Measurements from ENCODE around the gene MRPL23.

MRPL23 gene

DNA sequence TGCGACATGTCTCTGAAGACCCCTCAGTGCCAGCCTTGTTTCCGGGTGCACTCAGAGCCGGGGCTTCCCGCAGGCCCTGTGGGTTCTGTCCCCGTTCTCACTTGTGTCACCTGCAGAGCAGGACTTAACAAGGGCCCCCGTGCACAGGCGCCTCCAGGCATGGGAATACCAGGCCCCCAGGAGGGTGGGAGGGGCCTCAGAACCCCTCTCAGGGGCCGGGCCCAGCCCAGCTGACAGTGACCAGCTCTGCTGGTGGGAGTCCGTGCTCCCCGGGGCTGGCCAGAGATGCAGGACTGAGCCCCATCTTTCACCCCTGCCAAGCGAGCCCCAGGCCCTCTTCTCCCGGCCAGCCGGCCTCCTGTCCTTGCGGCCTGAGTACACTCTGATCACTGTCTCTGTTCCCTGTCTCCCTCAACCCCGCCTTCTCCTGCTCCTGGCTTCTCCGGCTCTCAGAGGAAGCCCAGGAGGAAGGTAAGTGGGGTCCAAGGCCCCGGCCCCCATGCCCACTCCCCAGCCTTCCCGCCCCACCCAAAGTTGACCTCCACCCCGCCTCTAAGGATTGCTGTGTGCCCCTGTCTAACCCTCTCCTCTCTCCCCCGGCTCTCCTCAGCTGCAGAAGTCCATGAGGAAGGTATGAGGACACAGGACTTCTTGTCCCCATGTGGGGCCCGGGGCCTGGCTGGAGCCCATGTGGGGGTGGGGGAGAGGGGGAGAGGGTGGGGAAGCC lies 22.3 kb upstream of the MRPL23 start:
- no peak for TF ChIP-seq EZH2phosphoT487 (IDR thresholded peaks at IDR 0.05; ENCODE audit: borderline replicate concordance)
- TF ChIP-seq, protein P1, sequence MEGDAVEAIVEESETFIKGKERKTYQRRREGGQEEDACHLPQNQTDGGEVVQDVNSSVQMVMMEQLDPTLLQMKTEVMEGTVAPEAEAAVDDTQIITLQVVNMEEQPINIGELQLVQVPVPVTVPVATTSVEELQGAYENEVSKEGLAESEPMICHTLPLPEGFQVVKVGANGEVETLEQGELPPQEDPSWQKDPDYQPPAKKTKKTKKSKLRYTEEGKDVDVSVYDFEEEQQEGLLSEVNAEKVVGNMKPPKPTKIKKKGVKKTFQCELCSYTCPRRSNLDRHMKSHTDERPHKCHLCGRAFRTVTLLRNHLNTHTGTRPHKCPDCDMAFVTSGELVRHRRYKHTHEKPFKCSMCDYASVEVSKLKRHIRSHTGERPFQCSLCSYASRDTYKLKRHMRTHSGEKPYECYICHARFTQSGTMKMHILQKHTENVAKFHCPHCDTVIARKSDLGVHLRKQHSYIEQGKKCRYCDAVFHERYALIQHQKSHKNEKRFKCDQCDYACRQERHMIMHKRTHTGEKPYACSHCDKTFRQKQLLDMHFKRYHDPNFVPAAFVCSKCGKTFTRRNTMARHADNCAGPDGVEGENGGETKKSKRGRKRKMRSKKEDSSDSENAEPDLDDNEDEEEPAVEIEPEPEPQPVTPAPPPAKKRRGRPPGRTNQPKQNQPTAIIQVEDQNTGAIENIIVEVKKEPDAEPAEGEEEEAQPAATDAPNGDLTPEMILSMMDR (conservative IDR thresholded peaks at IDR 0.05; ENCODE audit: low read length): no peak

DNA sequence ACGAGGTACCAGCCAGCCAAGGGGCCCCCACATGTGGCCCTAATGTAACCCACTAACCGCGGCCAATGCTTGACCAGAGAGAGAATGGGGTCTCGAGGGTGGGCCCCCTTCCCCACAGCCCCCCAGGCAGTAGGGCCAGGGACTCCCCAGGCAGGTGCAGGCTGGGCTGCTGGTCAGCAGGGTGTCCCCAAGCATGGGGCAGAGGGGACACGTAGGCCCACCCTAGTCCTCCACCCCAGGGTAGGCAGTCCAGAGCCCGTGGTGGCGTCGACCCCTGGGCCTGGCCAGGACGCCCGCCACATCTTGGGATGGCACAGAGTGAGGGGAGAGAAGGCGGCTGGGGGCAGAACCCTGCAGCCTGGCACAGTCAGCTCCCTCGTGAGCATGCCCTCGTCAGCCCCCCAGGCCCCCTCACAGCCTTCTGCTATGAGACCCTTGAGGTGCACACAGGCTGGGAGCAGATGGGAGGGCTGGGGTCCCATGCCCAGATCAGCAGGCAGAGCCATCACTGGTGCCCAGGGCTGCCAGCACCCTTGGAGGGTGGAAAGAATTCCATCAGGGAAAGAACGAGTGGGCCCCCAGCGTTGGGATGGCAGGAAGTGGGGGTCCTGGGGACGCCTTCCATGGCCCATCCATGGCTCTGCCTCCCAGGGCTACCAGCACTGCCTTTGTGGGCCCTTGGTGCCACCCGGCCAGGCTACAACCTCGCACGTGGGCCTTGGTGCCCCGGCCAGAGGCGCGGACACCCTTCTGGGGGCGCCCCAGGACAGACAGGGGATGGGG lies 21.6 kb upstream of the MRPL23 start:
- Histone ChIP-seq H3K9me2 (replicated peaks; ENCODE audit: low read depth, low read length) (no peaks in the 10 kb centered on the region), H3K4me1 (ENCODE audit: insufficient read depth, low read length, poor library complexity, severe bottlenecking) (peaks cover 5% of the 10 kb centered on the region), H3K4me3 (ENCODE audit: low read length, poor library complexity, severe bottlenecking) (no peak overlapping the region), H3K36me3 (ENCODE audit: insufficient read depth, low read length) (no peaks in the 10 kb centered on the region), H3K9ac (ENCODE audit: low read depth, low read length, poor library complexity, severe bottlenecking) (no peak overlapping the region), H2AFZ (ENCODE audit: low read length) (no peak overlapping the region), H3K79me2 (ENCODE audit: insufficient read depth, low read length) (no peaks in the 10 kb centered on the region), H3K27me3 (ENCODE audit: insufficient read depth, low read length, poor library complexity, severe bottlenecking) (no peaks in the 10 kb centered on the region), H3K4me2 (ENCODE audit: low read depth, low read length, poor library complexity, severe bottlenecking) (no peak overlapping the region), H3K9me3 (ENCODE audit: insufficient read depth, low read depth, low read length) (no peaks in the 10 kb centered on the region), H3F3A (ENCODE audit: low read depth) (no peaks in the 10 kb centered on the region), H4K20me1 (ENCODE audit: insufficient read depth, low read length, poor library complexity, severe bottlenecking) (no peaks in the 10 kb centered on the region)
- no peak for TF ChIP-seq EZH2phosphoT487 (IDR thresholded peaks at IDR 0.05; ENCODE audit: borderline replicate concordance)
- TF ChIP-seq, protein P1 (conservative IDR thresholded peaks at IDR 0.05; ENCODE audit: low read length): no peak

More for the DNA sequence above, 22.3 kb upstream of the MRPL23 start:
- Histone ChIP-seq H3K36me3 (ENCODE audit: insufficient read depth, low read length) (no peaks in the 10 kb centered on the region), H3K9me3 (ENCODE audit: insufficient read depth, low read depth, low read length) (no peaks in the 10 kb centered on the region), H4K20me1 (ENCODE audit: insufficient read depth, low read length, poor library complexity, severe bottlenecking) (no peaks in the 10 kb centered on the region), H3K79me2 (ENCODE audit: insufficient read depth, low read length) (no peaks in the 10 kb centered on the region), H2AFZ (ENCODE audit: low read length) (no peak overlapping the region), H3K9ac (ENCODE audit: low read depth, low read length, poor library complexity, severe bottlenecking) (no peak overlapping the region), H3K9me2 (replicated peaks; ENCODE audit: low read depth, low read length) (no peaks in the 10 kb centered on the region), H3K4me3 (ENCODE audit: low read length, poor library complexity, severe bottlenecking) (no peak overlapping the region), H3K4me1 (ENCODE audit: insufficient read depth, low read length, poor library complexity, severe bottlenecking) (peaks cover 5% of the 10 kb centered on the region), H3F3A (ENCODE audit: low read depth) (no peaks in the 10 kb centered on the region), H3K27me3 (ENCODE audit: insufficient read depth, low read length, poor library complexity, severe bottlenecking) (no peaks in the 10 kb centered on the region), H3K4me2 (ENCODE audit: low read depth, low read length, poor library complexity, severe bottlenecking) (no peak overlapping the region)

DNA sequence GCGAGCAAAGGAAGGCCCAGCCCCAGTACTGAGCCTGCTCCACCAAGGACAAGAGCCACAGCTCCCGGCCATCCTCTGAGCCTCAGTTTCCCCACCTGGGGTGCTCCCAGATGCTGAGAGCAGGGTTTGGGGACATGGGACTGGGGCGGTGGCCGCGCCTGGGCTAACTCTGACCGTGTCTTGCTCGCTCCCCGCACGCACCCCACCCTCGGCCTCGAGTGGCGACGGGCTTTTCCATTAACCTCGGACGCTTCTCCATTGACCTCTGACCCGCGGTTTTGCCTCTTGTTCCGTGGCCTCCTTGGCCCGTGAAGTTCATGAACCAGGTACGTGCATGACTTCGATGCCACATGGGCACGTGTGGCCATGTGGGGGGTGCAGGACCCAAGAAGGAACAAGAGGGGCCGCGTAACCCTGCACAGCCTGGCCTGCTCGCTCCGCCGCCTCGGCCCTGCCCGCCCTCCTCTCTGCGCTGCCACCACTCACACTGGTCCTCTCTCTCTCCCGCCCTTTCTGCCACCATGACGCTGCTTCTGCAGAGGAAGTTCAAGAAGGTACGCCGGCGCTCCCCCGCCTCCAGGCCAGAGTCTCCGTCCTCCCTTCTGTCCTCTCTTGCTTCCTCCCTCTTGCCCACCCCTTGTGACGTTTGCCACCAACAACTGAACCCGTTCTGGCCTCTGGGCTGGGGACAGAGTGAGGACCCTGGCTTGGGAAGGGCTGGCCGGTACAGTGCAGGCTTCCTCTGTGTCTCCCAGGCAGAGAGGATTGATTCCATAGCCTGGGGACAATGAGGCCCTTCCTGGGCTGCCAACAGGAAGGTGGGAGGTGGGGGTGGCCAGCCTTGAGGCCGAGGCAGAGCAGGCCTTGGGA lies 20.7 kb upstream of the MRPL23 start:
- Histone ChIP-seq H3K4me2 (ENCODE audit: low read depth, low read length, poor library complexity, severe bottlenecking) (no peak overlapping the region), H3K27me3 (ENCODE audit: insufficient read depth, low read length, poor library complexity, severe bottlenecking) (no peaks in the 10 kb centered on the region), H3K9ac (ENCODE audit: low read depth, low read length, poor library complexity, severe bottlenecking) (no peak overlapping the region), H4K20me1 (ENCODE audit: insufficient read depth, low read length, poor library complexity, severe bottlenecking) (no peaks in the 10 kb centered on the region), H3F3A (ENCODE audit: low read depth) (no peaks in the 10 kb centered on the region), H3K9me3 (ENCODE audit: insufficient read depth, low read depth, low read length) (no peaks in the 10 kb centered on the region), H3K36me3 (ENCODE audit: insufficient read depth, low read length) (no peaks in the 10 kb centered on the region), H3K79me2 (ENCODE audit: insufficient read depth, low read length) (no peaks in the 10 kb centered on the region), H3K4me3 (ENCODE audit: low read length, poor library complexity, severe bottlenecking) (no peak overlapping the region), H3K9me2 (replicated peaks; ENCODE audit: low read depth, low read length) (no peaks in the 10 kb centered on the region), H2AFZ (ENCODE audit: low read length) (no peak overlapping the region), H3K4me1 (ENCODE audit: insufficient read depth, low read length, poor library complexity, severe bottlenecking) (peaks cover 5% of the 10 kb centered on the region)
- TF ChIP-seq EZH2phosphoT487 (IDR thresholded peaks at IDR 0.05; ENCODE audit: borderline replicate concordance): no peak
- TF ChIP-seq, protein P1 (conservative IDR thresholded peaks at IDR 0.05; ENCODE audit: low read length): no peak

All from Loucy (cell line).